Keratinocyte (primary cell): ENCODE data around the gene IL17REL. TPM values are rescaled to one million over a fixed set of nuclear protein-coding genes. Genes with fewer than 3 reads are reported as not detected.

Experiments used
- DNase-seq: peaks from one replicate; pipeline ENCODE4 v3.0.0-alpha.2; 2011; ENCODE audit warnings: low read depth, missing footprints, low spot score
- FAIRE-seq: peaks from 2 replicates; lab custom pipeline; 2011; peaks lifted over from hg19 to GRCh38; lab: Jason Lieb, UNC
- H2AFZ ChIP-seq: 2 replicates; pipeline ENCODE4 v1.6.0; 2012; ENCODE audit warnings: low read length, control low read depth, inconsistent platforms; ENCODE audit not compliant: control insufficient read depth
- H3K27ac ChIP-seq: 2 replicates; pipeline ENCODE4 v1.5.1; 2011; ENCODE audit warnings: low read length; ENCODE audit not compliant: control insufficient read depth, insufficient read depth
- H3K27me3 ChIP-seq: 3 replicates; pipeline ENCODE4 v1.6.0; 2011; ENCODE audit warnings: low read length; ENCODE audit not compliant: control insufficient read depth, insufficient read depth; ENCODE audit errors: extremely low read depth
- H3K36me3 ChIP-seq, 2 experiments: 2 replicates in 1 of 2; 3 replicates in 1 of 2; pipeline ENCODE4 v1.5.1; 2011; ENCODE audit warnings: low read length in 2 of 2, mild to moderate bottlenecking in 1 of 2; ENCODE audit not compliant: control insufficient read depth in 2 of 2, insufficient read depth in 2 of 2; ENCODE audit errors: extremely low read depth in 1 of 2
- H3K4me1 ChIP-seq: 3 replicates; pipeline ENCODE4 v1.5.1; 2011; ENCODE audit warnings: low read length; ENCODE audit not compliant: control insufficient read depth, insufficient read depth; ENCODE audit errors: extremely low read depth
- H3K4me2 ChIP-seq: 3 replicates; pipeline ENCODE4 v1.6.0; 2011; ENCODE audit warnings: low read depth, low read length; ENCODE audit not compliant: control insufficient read depth, insufficient read depth; ENCODE audit errors: extremely low read depth
- H3K4me3 ChIP-seq, 3 experiments: fragments of 200-600 bp in 1 of 3; sonication (generic) in 1 of 3; 2 replicates in 2 of 3; 3 replicates in 1 of 3; pipeline ENCODE4 v1.5.1; 2011 to 2016; ENCODE audit warnings: low read length in 3 of 3, mild to moderate bottlenecking in 3 of 3, control low read depth in 2 of 3, inconsistent platforms in 1 of 3, low read depth in 1 of 3, mixed read lengths in 1 of 3, mixed run types in 1 of 3, moderate library complexity in 1 of 3; ENCODE audit not compliant: control insufficient read depth in 2 of 3, insufficient read depth in 2 of 3; ENCODE audit errors: extremely low read depth in 1 of 3
- H3K79me2 ChIP-seq: 2 replicates; pipeline ENCODE4 v1.6.0; 2012; ENCODE audit warnings: low read length; ENCODE audit not compliant: control insufficient read depth, insufficient read depth
- H3K9ac ChIP-seq: 3 replicates; pipeline ENCODE4 v1.6.0; 2011; ENCODE audit warnings: low read length; ENCODE audit not compliant: control insufficient read depth, insufficient read depth; ENCODE audit errors: extremely low read depth
- H3K9me1 ChIP-seq: 3 replicates; pipeline ENCODE4 v1.6.0; 2011; ENCODE audit warnings: low read length; ENCODE audit not compliant: control insufficient read depth, insufficient read depth; ENCODE audit errors: extremely low read depth
- H3K9me3 ChIP-seq: 2 replicates; pipeline ENCODE4 v1.5.1; 2012; ENCODE audit warnings: low read depth, low read length; ENCODE audit not compliant: control insufficient read depth
- H4K20me1 ChIP-seq: 3 replicates; pipeline ENCODE4 v1.6.0; 2011; ENCODE audit warnings: low read length; ENCODE audit not compliant: control insufficient read depth, insufficient read depth; ENCODE audit errors: extremely low read depth
- EZH2 ChIP-seq: IDR thresholded peaks from one replicate; pipeline ENCODE4 v1.6.1; 2012; ENCODE audit warnings: inconsistent platforms, mild to moderate bottlenecking, low read length, moderate library complexity
- dilution Hi-C: fragments of 300-500 bp; cut with MboI; formaldehyde crosslinking; loops from one replicate; pipeline ENCODE4 v1.7.0; 2020; ENCODE audit warnings: low sequenced_read_pairs; ENCODE audit not compliant: extremely low pct_ligation_motif_present
- polyA plus RNA-seq, 5 experiments: library from polyadenylated mRNA; depleted of rRNA in 3 of 5; stranded (reverse) in 3 of 5; stranded (forward) in 1 of 5; unstranded in 1 of 5; fragments of >200 nt; gene quantifications; 1 replicate in 1 of 5; 2 replicates in 3 of 5; 3 replicates in 1 of 5; pipeline versions ENCODE4 v1.2.1 to v1.2.3, GENCODE V29; 2011 to 2012; ENCODE audit warnings: missing spikeins in 2 of 5, low read depth in 1 of 5, low replicate concordance in 1 of 5
- TF ChIP-seq, protein P1 (sequence below), 3 experiments: IDR thresholded peaks in 1 of 3; conservative IDR thresholded peaks in 1 of 3; optimal IDR thresholded peaks in 1 of 3; 2 replicates in 2 of 3; 3 replicates in 1 of 3; pipeline versions ENCODE3 to v1.5.1; 2011; ENCODE audit warnings: low read length in 3 of 3, mild to moderate bottlenecking in 3 of 3, moderate library complexity in 2 of 3, control low read depth in 1 of 3, inconsistent platforms in 1 of 3; ENCODE audit not compliant: insufficient read depth in 2 of 3; ENCODE audit errors: extremely low read depth in 1 of 3

The IL17REL gene
- polyA plus RNA-seq, 1 donor (not counting 4 experiments of a cell fraction or from before 2014, with no cell fraction given) = not detected

DNA sequence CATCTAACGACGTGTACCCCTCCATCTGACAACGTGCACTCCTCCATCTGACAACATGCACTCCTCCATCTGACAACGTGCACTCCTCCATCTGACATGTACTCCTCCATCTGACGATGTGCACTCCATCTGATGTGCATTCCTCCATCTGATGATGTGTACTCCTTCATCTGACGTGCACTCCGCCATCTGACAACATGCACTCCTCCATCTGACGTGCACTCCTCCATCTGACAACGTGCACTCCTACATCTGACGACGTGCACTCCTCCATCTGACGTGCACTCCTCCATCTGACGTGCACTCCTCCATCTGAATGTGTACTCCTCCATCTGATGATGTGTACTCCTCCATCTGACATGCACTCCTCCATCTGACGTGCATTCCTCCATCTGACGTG lies 8.0 kb upstream of the IL17REL start:
- Histone ChIP-seq H3K4me1 (peaks cover 7% of the 10 kb centered on the region), H3K27me3 (peaks cover 28% of the 10 kb centered on the region), H3K4me2 (no peak overlapping the region), H3K9me3 (no peaks in the 10 kb centered on the region), H2AFZ (no peak overlapping the region), H3K79me2 (no peaks in the 10 kb centered on the region), H3K9ac (no peak overlapping the region), H3K27ac (no peak overlapping the region), H3K36me3 (no peaks in the 10 kb centered on the region), H4K20me1 (no peaks in the 10 kb centered on the region), H3K9me1 (no peaks in the 10 kb centered on the region), H3K4me3 (no peak overlapping the region)
- no peak for TF ChIP-seq EZH2
- TF ChIP-seq, protein P1, sequence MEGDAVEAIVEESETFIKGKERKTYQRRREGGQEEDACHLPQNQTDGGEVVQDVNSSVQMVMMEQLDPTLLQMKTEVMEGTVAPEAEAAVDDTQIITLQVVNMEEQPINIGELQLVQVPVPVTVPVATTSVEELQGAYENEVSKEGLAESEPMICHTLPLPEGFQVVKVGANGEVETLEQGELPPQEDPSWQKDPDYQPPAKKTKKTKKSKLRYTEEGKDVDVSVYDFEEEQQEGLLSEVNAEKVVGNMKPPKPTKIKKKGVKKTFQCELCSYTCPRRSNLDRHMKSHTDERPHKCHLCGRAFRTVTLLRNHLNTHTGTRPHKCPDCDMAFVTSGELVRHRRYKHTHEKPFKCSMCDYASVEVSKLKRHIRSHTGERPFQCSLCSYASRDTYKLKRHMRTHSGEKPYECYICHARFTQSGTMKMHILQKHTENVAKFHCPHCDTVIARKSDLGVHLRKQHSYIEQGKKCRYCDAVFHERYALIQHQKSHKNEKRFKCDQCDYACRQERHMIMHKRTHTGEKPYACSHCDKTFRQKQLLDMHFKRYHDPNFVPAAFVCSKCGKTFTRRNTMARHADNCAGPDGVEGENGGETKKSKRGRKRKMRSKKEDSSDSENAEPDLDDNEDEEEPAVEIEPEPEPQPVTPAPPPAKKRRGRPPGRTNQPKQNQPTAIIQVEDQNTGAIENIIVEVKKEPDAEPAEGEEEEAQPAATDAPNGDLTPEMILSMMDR (optimal IDR thresholded peaks at IDR 0.05 in 1 of 3, IDR thresholded peaks at IDR 0.05 in 1 of 3, conservative IDR thresholded peaks at IDR 0.05 in 1 of 3; ENCODE audit: extremely low read depth in 1 of 3, insufficient read depth in 2 of 3, low read length in 3 of 3) = no peak
- dilution Hi-C loops = no loop called here
- FAIRE-seq (no peak), DNase-seq (no peak)

DNA sequence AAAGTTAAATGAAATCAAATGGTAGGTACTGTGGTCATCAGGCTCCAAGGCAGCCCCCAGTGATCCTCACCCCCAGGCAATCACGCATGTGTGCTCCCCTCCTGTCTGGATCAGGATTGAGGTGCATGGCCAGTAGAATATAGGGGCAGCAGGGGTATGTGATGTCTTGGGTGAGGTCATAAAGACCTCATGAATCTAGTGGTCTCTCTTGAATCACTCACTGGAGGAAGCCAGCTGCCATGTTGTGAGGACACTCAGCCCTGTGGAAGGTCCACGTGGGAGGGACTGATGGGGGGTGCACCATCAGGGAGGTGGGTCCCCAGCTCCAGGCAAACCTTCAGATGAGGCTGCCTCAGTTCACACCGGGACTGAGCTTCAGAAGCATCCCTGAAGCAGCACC lies 6.8 kb upstream of the IL17REL start:
- no peak for FAIRE-seq
- dilution Hi-C loops = no loop called here
- Histone ChIP-seq H3K36me3 (no peaks in the 10 kb centered on the region), H3K4me1 (peaks cover 7% of the 10 kb centered on the region), H3K27me3 (peaks cover 29% of the 10 kb centered on the region), H3K9me1 (no peaks in the 10 kb centered on the region), H3K79me2 (no peaks in the 10 kb centered on the region), H3K9ac (no peak overlapping the region), H3K9me3 (no peaks in the 10 kb centered on the region), H3K4me3 (no peak overlapping the region), H4K20me1 (no peaks in the 10 kb centered on the region), H2AFZ (no peak overlapping the region), H3K4me2 (no peak overlapping the region), H3K27ac (no peak overlapping the region)
- no peak for DNase-seq
- TF ChIP-seq, protein P1 (optimal IDR thresholded peaks at IDR 0.05 in 1 of 3, IDR thresholded peaks at IDR 0.05 in 1 of 3, conservative IDR thresholded peaks at IDR 0.05 in 1 of 3; ENCODE audit: extremely low read depth in 1 of 3, insufficient read depth in 2 of 3, low read length in 3 of 3) = no peak
- no peak for TF ChIP-seq EZH2
